HepG2 (cell line): ENCODE results near the gene NT5M. TPM values are rescaled to one million over a fixed set of nuclear protein-coding genes. Genes with fewer than 3 reads are reported as not detected.

Source experiments
- CEBPB ChIP-seq: IDR thresholded peaks from 2 replicates; pipeline ENCODE4 v1.6.1; 2011; ENCODE audit warnings: low read depth, low read length, improper control_type of control experiment, borderline replicate concordance
- FLYWCH1 ChIP-seq: sonication (generic); formaldehyde crosslinking; IDR thresholded peaks from 2 replicates; pipeline ENCODE4 v1.8.1; 2023; ENCODE audit warnings: mild to moderate bottlenecking, missing genetic modification reagents
- ISL2 ChIP-seq: sonication (generic); formaldehyde crosslinking; IDR thresholded peaks from 2 replicates; pipeline ENCODE4 v1.5.0; 2020; ENCODE audit warnings: missing genetic modification reagents
- KLF15 ChIP-seq: sonication (generic); formaldehyde crosslinking; IDR thresholded peaks from 2 replicates; pipeline ENCODE4 v1.8.1; 2023; ENCODE audit warnings: borderline replicate concordance, mild to moderate bottlenecking, inconsistent platforms, missing genetic modification reagents, mixed read lengths
- MEIS2 ChIP-seq: sonication (generic); formaldehyde crosslinking; IDR thresholded peaks from 2 replicates; pipeline ENCODE4 v1.9.0; 2021; ENCODE audit warnings: mild to moderate bottlenecking, missing genetic modification reagents
- MIER2 ChIP-seq: IDR thresholded peaks from 2 replicates; pipeline ENCODE4 v1.6.1; 2016; ENCODE audit warnings: missing biosample characterization, missing genetic modification reagents
- NFKBIZ ChIP-seq: IDR thresholded peaks from 2 replicates; pipeline ENCODE4 v1.6.1; 2018; ENCODE audit warnings: missing genetic modification reagents, missing compliant biosample characterization
- POLR2A ChIP-seq, 2 experiments: IDR thresholded peaks; 2 replicates each; pipeline ENCODE4 v1.6.1; 2011; ENCODE audit warnings: low read depth in 2 of 2, low read length in 2 of 2, mild to moderate bottlenecking in 1 of 2, moderate library complexity in 1 of 2; ENCODE audit not compliant: insufficient read depth in 1 of 2
- ZFYVE20 ChIP-seq: sonication (generic); formaldehyde crosslinking; IDR thresholded peaks from 2 replicates; pipeline ENCODE4 v1.8.0; 2023; ENCODE audit warnings: low read depth, mild to moderate bottlenecking, moderate library complexity, missing genetic modification reagents, borderline replicate concordance
- ZNF44 ChIP-seq: sonication (generic); formaldehyde crosslinking; IDR thresholded peaks from 2 replicates; pipeline ENCODE4 v1.5.1; 2020; ENCODE audit warnings: mild to moderate bottlenecking, missing genetic modification reagents
- ZNF552 ChIP-seq: sonication (generic); formaldehyde crosslinking; IDR thresholded peaks from 2 replicates; pipeline ENCODE4 v1.9.0; 2022; ENCODE audit warnings: missing genetic modification reagents, mild to moderate bottlenecking, borderline replicate concordance
- polyA plus RNA-seq, 8 experiments: library from polyadenylated mRNA; depleted of rRNA in 3 of 8; stranded (reverse) in 7 of 8; unstranded in 1 of 8; fragments of >200 nt; fragmentation: Illumina TruSeq in 4 of 8; extraction: Trizol in 4 of 8; gene quantifications; 2 replicates each; pipeline versions ENCODE4 v1.2.1 to v1.2.3, GENCODE V29; 2011 to 2016; ENCODE audit warnings: low read depth in 4 of 8, missing spikeins in 1 of 8, mixed read lengths in 1 of 8; ENCODE audit not compliant: insufficient read depth in 1 of 8
- total RNA-seq, 5 experiments: library from RNA; depleted of rRNA; stranded (reverse); fragments of >200 nt; fragmentation: Illumina TruSeq; extraction: Trizol; gene quantifications; 2 replicates each; pipeline ENCODE4 v1.2.3, GENCODE V29; 2016; ENCODE audit warnings: low read depth in 1 of 5
- TF ChIP-seq, protein P1 (sequence below): sonication (generic); formaldehyde crosslinking; conservative IDR thresholded peaks from 2 replicates; pipeline ENCODE4 v1.4.0; 2020; ENCODE audit warnings: mild to moderate bottlenecking, missing genetic modification reagents, moderate library complexity
- TF ChIP-seq, protein P2 (sequence below): sonication (generic); formaldehyde crosslinking; IDR thresholded peaks from 2 replicates; pipeline ENCODE4 v1.9.0; 2021; ENCODE audit warnings: missing genetic modification reagents, mild to moderate bottlenecking, borderline replicate concordance
- TF ChIP-seq, protein P3 (sequence below): IDR thresholded peaks from 2 replicates; pipeline ENCODE4 v1.6.1; 2012; ENCODE audit warnings: inconsistent platforms
- TF ChIP-seq, protein P4 (sequence below): sonication (generic); formaldehyde crosslinking; IDR thresholded peaks from 2 replicates; pipeline ENCODE4 v1.5.0; 2020; ENCODE audit warnings: mild to moderate bottlenecking, missing genetic modification reagents
- TF ChIP-seq, protein P5 (sequence below): IDR thresholded peaks from 2 replicates; pipeline ENCODE4 v1.6.1; 2016; ENCODE audit warnings: low read depth, control low read depth
- TF ChIP-seq, protein P6 (sequence below): sonication (generic); formaldehyde crosslinking; IDR thresholded peaks from 2 replicates; pipeline ENCODE4 v1.4.0; 2020; ENCODE audit warnings: missing genetic modification reagents, borderline replicate concordance

NT5M gene
- total and polyA plus RNA-seq, 2 of the 13 experiments (the other 11 are each of a cell fraction or from before 2014, with no cell fraction given): 0.55 to 0.78 TPM

DNA sequence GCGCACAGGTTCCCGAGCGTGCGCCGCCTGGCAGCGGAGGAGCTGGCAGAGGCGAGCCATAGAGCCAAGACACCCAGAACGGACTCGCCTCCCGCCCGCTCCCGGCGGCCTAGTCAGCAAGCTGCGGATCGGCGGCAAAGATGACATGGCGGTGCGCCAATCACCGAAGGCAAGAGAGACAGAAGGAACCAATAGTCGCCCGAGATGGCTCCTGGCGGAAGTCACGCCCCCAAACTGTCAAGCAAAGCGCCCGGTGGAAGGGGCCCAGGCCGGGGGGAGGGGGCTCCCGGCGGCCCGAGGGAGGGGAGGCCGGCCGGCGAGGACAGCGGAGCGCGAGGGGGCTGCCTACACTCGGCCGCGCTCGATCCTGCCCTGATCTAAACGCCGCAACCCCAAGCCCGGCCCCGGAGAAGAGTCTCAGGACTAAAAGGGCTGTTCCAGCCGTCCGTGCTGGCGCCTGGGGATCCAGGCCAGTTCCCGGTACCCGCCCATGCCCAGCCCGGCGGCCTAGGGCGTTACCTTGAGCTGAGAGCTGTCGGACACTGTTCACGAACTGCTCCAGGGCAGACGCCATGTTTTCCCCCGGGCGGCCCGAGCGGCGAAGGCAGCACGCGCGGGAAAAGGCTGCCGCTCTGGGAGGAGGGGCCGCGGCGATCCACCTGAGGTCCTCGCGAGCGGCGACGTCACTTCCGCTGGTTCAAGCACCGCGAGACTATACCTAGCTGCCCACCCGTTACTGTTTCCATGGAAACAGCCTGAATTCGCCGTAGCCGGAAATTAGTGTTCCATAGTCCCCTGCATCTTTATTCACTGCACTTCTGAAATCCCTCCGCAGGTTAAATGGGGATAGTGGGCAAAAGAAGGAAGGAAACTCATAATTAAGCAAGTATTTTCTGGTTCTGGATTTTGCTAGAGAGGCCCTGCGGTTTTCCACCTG is 22.3 kb upstream of the NT5M start, which contains the start of gene COPS3 (continued):
- TF ChIP-seq, protein P1, sequence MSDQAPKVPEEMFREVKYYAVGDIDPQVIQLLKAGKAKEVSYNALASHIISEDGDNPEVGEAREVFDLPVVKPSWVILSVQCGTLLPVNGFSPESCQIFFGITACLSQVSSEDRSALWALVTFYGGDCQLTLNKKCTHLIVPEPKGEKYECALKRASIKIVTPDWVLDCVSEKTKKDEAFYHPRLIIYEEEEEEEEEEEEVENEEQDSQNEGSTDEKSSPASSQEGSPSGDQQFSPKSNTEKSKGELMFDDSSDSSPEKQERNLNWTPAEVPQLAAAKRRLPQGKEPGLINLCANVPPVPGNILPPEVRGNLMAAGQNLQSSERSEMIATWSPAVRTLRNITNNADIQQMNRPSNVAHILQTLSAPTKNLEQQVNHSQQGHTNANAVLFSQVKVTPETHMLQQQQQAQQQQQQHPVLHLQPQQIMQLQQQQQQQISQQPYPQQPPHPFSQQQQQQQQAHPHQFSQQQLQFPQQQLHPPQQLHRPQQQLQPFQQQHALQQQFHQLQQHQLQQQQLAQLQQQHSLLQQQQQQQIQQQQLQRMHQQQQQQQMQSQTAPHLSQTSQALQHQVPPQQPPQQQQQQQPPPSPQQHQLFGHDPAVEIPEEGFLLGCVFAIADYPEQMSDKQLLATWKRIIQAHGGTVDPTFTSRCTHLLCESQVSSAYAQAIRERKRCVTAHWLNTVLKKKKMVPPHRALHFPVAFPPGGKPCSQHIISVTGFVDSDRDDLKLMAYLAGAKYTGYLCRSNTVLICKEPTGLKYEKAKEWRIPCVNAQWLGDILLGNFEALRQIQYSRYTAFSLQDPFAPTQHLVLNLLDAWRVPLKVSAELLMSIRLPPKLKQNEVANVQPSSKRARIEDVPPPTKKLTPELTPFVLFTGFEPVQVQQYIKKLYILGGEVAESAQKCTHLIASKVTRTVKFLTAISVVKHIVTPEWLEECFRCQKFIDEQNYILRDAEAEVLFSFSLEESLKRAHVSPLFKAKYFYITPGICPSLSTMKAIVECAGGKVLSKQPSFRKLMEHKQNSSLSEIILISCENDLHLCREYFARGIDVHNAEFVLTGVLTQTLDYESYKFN (CRISPR knock-in tag): 0 out of 2 replicates have a peak, but pooled peaks have one; percentile 10
- TF ChIP-seq, protein P2, sequence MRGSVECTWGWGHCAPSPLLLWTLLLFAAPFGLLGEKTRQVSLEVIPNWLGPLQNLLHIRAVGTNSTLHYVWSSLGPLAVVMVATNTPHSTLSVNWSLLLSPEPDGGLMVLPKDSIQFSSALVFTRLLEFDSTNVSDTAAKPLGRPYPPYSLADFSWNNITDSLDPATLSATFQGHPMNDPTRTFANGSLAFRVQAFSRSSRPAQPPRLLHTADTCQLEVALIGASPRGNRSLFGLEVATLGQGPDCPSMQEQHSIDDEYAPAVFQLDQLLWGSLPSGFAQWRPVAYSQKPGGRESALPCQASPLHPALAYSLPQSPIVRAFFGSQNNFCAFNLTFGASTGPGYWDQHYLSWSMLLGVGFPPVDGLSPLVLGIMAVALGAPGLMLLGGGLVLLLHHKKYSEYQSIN: no peak
- peak; percentile 78 for TF ChIP-seq ISL2 (CRISPR knock-in tag)
- no peak for TF ChIP-seq ZFYVE20 (CRISPR knock-in tag)
- no peak for TF ChIP-seq MIER2 (CRISPR knock-in tag)
- TF ChIP-seq NFKBIZ: peak; percentile 27; the same call in 1 of the 2 replicates
- TF ChIP-seq, protein P3, sequence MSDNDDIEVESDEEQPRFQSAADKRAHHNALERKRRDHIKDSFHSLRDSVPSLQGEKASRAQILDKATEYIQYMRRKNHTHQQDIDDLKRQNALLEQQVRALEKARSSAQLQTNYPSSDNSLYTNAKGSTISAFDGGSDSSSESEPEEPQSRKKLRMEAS: peak; percentile 95
- TF ChIP-seq, protein P4, sequence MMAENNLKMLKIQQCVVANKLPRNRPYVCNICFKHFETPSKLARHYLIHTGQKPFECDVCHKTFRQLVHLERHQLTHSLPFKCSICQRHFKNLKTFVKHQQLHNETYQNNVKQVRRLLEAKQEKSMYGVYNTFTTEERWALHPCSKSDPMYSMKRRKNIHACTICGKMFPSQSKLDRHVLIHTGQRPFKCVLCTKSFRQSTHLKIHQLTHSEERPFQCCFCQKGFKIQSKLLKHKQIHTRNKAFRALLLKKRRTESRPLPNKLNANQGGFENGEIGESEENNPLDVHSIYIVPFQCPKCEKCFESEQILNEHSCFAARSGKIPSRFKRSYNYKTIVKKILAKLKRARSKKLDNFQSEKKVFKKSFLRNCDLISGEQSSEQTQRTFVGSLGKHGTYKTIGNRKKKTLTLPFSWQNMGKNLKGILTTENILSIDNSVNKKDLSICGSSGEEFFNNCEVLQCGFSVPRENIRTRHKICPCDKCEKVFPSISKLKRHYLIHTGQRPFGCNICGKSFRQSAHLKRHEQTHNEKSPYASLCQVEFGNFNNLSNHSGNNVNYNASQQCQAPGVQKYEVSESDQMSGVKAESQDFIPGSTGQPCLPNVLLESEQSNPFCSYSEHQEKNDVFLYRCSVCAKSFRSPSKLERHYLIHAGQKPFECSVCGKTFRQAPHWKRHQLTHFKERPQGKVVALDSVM (CRISPR knock-in tag): no peak
- TF ChIP-seq, protein P5, sequence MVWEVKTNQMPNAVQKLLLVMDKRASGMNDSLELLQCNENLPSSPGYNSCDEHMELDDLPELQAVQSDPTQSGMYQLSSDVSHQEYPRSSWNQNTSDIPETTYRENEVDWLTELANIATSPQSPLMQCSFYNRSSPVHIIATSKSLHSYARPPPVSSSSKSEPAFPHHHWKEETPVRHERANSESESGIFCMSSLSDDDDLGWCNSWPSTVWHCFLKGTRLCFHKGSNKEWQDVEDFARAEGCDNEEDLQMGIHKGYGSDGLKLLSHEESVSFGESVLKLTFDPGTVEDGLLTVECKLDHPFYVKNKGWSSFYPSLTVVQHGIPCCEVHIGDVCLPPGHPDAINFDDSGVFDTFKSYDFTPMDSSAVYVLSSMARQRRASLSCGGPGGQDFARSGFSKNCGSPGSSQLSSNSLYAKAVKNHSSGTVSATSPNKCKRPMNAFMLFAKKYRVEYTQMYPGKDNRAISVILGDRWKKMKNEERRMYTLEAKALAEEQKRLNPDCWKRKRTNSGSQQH (CRISPR knock-in tag): 0 out of 2 replicates have a peak, but pooled peaks have one; percentile 18
- no peak for TF ChIP-seq KLF15 (CRISPR knock-in tag)
- no peak for TF ChIP-seq ZNF552
- TF ChIP-seq CEBPB: no peak
- no peak for TF ChIP-seq FLYWCH1 (CRISPR knock-in tag)
- TF ChIP-seq ZNF44: no peak
- TF ChIP-seq MEIS2: peak; percentile 79
- TF ChIP-seq, protein P6, sequence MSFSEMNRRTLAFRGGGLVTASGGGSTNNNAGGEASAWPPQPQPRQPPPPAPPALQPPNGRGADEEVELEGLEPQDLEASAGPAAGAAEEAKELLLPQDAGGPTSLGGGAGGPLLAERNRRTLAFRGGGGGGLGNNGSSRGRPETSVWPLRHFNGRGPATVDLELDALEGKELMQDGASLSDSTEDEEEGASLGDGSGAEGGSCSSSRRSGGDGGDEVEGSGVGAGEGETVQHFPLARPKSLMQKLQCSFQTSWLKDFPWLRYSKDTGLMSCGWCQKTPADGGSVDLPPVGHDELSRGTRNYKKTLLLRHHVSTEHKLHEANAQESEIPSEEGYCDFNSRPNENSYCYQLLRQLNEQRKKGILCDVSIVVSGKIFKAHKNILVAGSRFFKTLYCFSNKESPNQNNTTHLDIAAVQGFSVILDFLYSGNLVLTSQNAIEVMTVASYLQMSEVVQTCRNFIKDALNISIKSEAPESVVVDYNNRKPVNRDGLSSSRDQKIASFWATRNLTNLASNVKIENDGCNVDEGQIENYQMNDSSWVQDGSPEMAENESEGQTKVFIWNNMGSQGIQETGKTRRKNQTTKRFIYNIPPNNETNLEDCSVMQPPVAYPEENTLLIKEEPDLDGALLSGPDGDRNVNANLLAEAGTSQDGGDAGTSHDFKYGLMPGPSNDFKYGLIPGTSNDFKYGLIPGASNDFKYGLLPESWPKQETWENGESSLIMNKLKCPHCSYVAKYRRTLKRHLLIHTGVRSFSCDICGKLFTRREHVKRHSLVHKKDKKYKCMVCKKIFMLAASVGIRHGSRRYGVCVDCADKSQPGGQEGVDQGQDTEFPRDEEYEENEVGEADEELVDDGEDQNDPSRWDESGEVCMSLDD: no peak
- peak; percentile 83 to 85 for TF ChIP-seq POLR2A (IDR thresholded peaks at IDR 0.05; ENCODE audit: insufficient read depth in 1 of 2, low read depth in 2 of 2, low read length in 2 of 2)
